Fibroblast of skin of right biceps (primary cell): ENCODE measurements around the gene SH2D6.

Source experiments
- DNase-seq: peaks from one replicate; pipeline ENCODE4 v3.0.0-alpha.2; 2013

Gene SH2D6

DNA sequence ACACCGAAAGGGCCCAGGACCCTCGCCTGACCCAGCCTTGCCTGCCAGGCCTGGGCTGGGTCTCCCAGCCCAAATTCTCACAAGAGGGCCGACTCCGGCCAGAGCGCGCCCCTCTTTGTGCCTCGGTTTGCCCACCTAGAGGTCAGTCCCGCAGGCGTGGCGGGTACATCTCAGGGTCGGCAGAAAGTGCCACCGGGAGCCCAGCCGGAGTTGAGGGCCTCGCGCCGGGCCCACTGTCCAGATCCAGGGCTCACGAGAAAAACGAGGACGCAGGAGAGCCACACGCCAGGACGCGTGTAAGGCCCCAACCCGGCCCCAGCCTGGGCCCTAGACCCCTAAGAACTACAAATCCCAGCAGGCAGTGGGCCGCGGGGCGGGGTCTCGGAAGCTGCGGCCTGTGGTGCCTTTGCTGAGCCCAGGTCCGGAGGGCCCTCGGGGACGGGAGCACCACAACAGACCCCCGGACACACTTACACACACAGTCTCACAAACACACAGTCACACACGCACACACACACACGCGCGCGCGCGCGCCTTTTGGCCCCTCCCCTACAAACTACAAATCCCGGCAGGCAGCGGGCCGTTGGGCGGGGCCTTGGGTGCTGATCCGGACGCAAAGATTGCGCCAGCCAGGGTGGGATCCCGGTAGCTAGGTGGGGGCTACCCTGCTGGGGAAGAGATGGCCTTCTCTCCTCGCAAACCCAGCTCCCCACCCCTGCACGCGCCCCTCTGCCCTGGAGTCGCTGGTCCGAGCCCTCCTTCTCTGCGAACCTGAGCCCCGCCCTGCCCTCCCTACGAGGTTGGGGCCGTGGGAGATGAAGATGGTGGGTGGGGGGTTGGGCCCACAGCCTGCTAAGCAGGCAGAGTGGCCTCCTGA, at the start of gene SH2D6:
Gene SH2D6 (plus strand): TSS at position 583 of the 877 bp plus-strand sequence. CDS start 10,752 bp downstream, outside the sequence.
- peak; percentile 89 for DNase-seq

DNA sequence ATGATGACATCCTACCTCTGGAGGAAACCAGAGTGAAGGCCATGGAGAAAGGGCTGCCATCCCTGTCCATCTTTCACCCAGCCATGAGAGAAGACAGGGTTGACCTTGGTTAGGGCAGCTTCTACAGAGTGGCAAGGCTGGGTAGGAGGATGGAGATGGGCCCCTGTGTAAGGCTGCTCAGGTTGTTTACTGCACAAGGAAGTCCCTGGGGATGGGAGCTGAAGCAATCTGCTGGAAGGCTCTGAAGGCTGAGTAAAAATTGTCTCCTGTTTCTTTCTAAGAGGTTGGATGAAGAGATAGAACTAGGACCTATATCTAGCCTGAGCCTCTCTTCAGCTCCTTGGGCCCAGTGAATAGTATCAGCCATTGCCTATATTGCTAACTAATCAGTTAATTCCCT, 49.6 kb upstream of the SH2D6 start:
- no peak for DNase-seq

DNA sequence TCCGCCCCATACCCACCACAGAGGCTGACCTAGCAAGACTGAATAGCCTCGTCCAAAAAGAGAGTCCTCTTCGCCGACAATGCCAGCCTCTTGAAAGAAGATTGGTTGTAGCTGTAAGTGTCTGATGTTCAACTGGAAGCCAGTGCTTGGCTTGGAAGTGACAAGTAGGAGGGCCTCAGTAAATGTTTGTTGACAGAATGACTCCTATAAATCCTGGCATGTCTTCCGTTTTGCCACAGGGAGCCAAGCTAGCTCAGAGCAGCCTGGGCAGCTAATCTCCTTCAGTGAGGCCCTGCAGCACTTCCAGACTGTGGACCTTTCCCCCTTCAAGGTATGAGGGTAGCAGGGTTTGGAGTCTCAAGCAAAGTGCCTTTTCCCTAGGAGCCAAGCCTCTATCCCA, 49.0 kb upstream of the SH2D6 start:
- DNase-seq: no peak

DNA sequence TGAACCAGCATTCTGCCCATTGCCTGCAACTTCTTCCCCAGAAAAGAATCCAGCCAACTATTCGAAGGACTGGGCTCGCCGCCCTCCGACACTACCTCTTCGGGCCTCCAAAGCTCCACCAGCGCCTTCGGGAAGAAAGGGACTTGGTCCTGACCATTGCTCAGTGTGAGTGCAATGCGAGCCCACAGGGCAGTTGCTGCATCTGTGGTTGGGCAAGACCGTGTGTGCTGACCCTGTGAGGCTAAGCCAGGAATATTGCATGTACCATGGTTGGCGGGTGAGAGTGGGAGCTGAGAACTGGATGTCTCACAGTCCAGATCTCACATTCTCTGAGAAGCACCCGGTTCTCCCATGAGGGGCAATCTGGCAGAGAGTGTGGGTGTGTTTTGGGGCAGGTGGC, 47.5 kb upstream of the SH2D6 start:
- no peak for DNase-seq

DNA sequence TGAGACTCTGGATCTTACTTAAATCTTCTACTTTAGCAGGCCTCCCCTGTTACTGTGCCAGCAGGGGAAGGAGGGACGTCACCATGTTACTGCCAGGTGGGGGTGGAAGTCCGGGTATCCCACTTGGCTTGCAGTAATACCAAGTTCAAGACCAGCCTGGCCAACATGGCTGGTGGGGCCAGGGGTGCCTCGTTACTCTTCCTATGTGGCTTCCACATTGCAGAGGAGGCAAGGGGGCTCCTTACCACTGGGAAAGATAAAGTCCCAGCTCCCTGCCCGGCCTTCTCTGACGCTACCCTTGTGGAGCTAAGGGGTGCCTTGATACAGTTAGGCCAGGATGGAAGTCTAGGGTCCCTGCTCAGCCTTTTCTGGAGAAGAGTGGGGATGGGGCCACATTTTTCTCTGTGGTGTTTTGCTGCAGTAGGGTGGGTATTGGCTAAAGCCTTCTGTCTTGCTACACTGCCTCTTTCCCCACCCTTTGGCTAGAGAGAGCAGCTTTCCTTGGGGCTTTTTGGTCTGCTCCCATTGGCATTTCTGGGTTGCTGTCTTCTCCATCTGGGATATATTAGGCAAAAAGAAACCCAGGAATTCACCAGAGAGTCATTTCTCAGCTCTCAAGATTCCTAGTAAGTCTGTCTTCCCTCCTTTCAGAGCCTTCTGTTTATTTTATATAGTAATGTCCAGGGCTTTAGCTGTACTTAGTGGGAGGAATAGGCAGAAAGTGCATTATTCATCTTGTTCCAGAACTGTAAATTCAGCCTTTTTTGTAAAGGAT, 42.0 kb upstream of the SH2D6 start:
- peak; percentile 36 for DNase-seq

DNA sequence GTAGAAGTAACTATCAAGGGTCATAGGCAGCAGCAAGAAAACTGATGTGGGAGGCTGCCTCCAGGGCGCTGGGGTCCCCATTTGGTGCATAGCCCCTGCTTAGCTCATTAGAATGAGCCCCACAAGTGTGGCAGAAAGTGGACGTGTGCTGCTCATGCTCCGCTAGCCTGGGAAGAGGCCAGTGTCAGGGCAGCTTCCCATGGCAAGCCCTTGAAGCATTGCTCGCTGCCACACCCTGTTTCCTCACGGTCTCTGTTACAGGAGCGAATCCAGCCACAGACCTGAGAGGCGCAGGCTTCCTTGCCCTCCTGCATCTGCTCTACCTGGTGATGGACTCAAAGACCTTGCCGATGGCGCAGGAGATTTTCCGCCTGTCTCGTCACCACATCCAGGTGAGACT, 41.4 kb upstream of the SH2D6 start:
- DNase-seq: no peak

DNA sequence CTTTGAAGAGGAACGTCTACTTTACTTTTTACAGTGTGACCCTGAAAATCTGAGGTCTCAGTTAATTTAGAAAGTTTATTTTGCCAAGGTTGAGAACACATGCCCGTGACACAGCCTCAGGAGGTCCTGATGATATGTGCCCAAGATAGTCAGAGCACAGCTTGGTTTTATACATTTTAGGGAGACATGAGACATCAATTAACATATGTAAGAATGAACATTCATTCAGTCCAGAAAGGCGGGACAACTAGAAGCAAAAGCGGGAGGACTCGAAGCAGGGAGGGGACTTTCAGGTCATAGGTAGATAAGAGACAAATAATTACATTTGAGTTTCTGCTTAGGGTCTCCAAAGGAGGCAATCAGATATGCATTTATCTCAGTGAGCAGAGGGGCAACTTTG, 40.3 kb upstream of the SH2D6 start:
- DNase-seq: no peak

DNA sequence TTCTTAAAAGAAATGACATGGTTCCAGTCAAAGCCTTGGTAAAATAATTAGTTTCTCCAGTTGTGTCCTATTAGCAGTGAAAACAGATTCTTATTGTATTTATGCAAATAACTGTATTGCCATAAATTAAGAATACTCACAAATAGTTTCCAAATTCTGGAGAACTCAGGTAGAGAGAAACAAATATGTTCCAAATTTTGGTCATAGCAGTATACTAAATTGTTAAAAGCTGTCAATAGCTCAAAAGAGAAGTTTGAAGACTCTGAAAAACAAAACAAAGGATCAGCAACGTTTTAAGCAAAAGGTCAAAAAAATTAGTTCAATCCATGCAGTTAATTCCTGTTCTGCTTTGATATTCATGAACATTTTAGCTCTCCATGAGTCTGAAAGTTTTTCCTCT, 38.5 kb upstream of the SH2D6 start:
- no peak for DNase-seq

DNA sequence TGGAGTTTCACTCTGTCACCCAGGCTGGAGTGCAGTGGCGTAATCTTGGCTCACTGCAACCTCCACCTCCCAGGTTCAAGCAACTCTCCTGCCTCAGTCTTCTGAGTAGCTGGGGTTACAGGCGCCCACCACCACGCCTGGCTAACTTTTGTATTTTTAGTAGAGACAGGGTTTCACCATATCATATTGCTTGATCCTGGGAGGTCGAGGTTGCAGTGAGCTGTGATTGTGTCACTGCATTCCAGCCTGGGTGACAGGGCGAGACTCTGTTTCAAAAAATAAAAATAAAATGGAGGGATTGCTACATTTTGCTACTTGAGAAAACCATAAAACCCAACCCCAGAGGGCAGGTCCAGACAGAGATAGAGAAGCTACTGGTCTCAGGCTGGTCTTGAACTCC, 35.4 kb upstream of the SH2D6 start:
- DNase-seq: peak; percentile 23

DNA sequence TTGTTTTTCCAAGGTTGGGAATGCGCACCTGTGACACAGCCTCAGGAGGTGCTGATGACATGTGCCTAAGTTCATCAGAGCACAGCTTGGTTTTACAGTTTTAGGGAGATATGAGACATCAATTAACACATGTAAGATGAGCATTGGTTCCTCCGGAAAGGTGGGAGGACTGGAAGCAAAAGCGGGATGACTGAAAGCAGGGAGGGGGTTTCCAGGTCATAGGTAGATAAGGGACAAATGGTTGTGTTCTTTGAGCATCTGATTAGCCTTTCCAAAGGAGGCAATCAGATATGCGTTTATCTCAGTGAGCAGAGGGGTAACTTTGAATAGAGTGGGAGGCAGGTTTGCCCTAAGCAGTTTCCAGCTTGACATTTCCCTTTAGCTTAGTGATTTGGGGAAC, 34.7 kb upstream of the SH2D6 start:
- no peak for DNase-seq

DNA sequence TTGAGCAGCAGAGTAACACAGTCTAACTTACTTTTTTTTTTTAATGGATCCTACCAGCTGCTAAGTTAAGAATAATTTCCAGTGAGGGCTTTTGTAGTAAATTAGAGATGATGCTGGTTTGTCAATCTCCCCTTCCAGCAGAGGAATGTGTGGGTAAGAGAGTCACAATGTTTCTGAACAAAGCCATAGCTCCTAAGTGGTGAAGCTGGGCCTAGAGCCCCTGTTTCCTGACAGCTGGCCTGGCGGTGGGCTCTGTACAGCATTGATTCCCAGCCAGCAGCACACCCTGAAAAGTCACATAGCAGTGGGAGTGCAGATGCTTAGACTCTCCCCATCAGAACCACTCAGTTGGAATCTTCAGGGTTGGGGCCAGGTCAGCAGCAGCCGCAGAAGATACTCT, 32.8 kb upstream of the SH2D6 start:
- DNase-seq: no peak

DNA sequence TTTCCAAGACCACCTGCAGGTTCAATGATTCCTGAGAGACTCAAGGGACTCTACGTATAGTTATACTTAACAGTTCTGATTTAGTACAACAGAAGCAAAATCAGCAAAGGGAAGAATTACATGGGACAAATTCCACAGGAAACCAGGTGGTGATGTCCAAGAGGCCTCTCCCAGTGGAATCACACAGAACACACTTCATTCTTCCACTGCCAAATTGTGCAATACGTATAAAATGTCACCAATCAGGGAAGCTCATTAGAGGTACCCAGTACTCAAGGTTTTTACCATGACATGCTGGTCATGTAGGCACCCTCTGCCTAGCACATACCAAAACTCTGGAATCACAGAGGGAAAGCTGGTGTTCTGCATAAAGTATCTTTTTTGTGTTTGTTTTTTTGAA, 30.8 kb upstream of the SH2D6 start:
- DNase-seq: no peak

DNA sequence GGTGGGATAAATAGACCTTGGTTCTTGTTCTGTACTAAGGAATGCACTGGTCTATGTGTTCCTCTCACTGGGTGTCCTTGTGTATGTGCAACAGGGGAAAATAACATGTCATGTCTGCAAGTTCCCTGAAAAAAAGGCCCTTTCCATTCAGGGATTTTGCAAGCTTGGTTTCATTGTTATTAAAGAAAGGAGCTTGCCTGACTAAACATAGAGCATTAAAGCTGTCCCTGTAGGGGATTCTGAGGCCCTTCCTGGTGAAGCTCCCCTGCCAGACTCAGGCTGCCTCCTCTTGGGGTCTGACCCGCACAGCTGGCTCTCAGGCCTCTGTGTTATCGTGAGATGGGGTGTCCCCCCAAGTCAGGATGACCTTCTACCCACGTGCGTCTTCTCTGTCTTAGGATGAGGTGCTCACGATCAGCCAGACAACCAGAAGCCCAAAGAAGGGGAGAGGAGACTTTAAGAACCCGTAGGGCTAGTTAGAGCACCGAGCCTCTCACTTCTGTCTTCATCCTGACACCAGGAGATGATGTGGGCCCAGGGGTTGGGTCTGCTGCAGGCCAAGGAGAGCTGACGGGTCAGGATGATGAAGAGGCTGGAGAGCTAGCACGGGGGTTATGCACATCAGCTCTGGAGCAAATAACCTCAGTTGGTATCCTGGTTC, 29.5 kb upstream of the SH2D6 start:
- DNase-seq: no peak

DNA sequence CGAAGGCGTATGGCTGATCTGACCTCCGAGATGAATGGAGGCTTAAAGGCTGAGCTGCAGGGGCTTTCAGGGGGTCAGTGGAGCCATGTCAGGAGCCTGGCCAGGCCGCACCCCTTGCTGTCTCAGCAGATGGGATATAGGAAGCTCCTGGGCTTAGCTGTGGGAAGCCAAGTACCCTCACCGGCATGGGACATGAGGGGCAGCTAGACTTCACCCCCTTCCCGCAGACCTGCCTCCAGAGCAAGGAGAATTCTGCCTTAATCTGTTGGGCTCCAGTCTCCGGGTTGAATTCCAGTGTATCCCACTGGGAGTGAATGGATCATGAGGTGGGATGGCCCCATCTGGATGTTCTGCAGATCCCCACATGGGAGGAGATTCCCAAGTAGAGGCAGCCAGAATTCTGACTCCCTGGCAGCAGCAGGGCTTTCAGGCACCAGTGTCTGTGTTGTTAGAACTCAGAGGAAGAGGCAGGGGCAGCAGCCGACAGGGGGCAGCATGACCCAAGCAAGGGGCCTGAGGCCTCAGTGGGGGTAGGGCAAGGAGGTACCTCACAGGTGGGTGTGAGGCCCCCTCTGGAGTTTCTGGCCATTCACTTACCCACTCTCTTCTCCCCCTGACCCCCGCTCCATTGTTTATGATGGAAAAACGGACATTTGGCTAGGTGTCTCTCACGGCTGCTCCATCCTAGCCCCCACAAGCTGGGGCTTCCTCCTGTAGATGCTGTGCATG, 27.4 kb upstream of the SH2D6 start:
- DNase-seq: peak; percentile 37

DNA sequence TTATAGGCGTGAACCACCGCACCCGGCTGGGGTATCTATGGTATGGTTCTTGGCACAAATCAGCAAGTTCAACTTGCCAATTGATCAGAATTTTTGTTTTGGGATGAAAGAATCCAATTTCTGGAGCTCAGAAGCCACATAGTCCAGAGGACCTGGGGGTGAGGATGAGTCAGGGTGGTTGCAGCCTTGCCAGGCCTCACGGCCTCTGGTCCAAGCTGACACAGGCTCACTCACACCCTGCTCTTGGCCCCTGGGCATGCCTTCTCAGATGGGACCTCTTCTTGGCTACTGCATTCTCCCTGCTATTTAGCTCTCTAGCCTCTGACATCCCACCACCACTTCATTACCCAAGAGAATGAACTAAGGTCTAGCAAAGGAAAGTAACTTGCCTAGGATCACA, 24.7 kb upstream of the SH2D6 start:
- DNase-seq: no peak

DNA sequence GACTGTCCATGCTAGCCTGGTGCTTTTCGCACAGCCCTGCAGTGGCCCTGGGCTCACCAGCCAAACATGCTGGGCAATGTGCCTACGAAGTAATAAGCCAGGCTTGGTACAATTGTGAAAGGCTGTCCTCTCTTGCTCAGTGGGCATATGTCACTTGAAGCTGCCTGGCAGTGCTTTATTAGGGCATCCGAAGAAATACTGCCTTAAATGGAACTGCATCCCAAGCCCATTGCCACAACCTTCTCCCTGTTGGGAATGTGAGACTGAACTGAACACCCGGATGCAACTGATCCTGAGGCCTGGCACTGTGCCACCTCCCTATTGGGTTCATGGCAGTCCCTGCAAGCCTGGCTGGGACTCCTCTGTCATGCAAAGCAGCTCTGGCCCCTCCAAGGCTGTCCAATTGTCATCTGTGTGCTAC, 24.2 kb upstream of the SH2D6 start:
- DNase-seq: no peak

DNA sequence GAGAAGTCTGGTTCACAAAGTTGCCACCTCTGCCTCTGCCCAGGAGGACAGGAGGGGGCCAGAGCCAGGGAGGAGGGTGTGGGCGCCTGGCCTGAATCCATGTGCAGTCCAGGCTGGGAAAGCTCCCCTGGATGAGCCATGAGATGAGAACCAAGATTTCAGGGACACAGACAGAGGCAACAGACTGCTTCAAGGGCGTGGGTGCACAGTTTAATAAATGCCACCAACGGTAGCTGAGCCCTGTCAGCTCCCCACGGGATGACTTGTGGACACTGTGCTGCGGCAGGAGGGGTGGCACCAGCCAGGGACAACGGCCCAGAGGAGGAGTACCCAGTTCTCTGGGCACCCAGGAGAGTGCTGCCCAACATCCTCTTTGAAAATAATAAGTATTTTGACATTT, 23.5 kb upstream of the SH2D6 start:
- DNase-seq: no peak

DNA sequence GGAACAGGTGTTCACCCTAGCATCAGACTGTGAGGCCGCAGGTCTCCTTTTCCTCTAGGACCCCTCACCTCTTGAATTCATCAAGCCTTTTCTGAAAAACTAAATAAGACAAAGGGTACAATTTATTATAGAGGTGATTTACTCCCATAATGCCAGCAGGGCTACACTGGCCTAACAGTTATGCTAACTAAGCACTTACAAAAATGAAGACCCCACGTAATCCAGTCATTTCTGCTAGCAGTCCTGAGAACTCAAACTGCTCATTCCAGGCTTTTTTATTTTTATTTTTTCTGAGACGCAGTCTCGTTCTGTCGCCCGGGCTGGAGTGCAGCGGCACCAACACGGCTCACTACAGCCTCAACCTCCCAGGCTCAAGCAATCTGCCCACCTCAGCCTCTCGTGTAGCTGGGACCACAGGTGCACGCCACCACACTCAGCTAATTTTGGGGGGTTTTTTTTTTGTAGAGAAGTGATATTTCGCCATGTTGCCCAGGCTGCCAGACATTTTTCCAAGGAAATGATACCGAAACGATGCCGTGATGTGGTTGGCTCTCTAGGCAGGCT, 22.5 kb upstream of the SH2D6 start:
- DNase-seq: no peak

DNA sequence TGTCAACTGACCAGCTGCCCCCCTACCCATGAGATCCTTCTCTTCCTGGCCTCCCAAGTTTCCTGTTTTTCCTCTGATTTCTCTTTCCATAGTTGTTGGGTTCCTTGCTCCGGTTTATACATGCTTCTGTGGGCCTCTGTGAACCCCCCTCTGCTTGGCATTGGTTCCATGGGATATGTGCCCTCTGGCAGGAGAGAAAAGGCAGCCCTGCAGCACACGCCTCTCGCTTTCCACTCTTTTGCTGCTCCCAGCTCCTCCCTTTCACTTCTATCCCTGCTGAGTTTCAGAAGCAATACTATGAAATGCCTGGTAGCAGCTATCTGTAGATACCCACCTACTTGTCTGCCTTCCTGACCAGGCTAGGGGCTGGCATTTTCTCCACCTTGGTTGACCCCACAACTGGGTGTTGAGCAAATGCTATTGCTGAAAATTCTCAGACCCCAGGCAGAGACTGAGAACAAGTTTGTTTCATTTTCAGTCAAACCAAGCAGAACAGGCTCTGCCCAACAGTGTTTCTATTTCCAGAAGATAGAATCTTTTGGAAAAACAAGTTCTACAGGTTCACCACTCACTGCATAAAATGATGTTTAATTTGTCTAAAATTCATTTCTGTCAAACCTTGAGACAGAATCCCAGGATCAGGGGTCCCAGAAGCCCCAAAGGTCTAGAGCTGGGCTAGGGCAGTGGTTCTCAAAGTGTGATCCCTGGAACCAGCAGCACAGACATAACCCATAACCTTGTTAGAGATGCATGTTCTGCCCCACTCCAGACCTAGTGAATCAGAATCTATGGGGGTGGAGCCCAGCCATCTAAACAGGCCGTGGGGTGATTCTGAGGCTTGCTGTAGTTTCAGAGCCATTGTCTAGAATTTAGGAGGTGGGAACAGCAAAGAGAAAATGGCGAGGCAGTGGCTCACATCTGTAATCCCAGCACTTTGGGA, 21.7 kb upstream of the SH2D6 start:
- DNase-seq: no peak

DNA sequence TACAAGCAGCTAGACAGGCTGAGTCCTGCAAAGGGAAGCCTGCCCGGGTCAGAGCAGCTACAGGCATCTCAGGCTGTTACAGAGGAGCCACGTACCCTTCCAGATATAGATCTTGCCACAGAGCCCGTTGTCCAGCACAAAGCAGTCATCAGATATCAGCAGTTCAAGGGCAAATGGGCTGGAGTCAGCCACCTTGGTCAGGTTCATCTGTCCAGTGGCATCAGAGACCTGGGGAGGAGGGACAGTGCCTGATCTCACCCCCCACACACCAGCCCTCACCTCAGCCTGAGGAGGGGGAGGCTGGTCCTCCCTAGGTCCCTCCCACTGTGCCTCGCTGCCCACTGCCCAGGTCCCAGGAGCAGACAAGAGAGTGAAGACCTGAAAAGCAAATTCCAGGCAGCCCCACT, 20.6 kb upstream of the SH2D6 start:
- no peak for DNase-seq

DNA sequence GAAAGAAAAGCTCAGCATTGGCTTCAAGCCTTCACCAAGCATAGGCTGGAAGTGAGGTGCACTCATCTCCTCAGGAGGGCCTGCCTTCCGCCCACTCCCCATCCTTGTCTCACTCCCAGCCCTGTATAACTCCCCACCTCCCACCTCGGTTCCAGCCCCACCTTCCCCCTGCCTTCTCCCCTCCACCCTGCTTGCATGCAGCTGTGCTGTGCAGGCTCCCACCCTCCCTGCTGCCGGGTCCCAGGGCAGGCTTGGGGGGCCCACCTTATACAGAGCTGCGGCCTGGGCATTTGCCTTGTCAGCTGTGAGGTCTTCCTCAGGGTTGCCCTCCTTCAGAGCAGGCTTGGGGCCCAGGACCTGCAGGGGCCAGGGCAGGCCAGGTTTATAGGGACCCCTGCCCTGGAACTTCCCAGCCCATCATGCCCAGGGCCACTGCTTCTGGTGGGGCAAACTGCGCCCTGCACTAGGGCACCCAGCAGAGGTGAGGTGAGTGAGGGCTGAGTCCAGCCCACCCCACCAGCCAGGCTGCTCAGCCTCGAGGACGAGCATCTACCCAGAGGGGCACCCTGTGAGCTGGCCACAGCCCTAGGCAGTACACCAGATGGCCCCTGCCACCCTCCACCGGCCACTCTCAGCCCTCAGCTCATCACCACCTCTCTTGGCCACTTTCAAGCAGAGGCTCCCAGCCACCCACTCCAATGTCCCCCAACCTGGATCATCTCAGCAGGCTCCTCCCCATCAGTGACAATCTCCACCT, 19.9 kb upstream of the SH2D6 start:
- DNase-seq: no peak
